Stimulated activated CD4-positive, alpha-beta T cell treated with anti-CD3 and anti-CD28 coated beads, TNF-alpha, amount 100 ng/mL, for 1 hour (primary cell): Measurements from ENCODE around the gene CABLES2.

Experiments
- DNase-seq, 3 donors: peaks; one replicate each; pipeline ENCODE4 v3.0.0-alpha.2; 2020; ENCODE audit warnings: low read depth in 3 of 3, low spot score in 1 of 3

Gene CABLES2, protein sequence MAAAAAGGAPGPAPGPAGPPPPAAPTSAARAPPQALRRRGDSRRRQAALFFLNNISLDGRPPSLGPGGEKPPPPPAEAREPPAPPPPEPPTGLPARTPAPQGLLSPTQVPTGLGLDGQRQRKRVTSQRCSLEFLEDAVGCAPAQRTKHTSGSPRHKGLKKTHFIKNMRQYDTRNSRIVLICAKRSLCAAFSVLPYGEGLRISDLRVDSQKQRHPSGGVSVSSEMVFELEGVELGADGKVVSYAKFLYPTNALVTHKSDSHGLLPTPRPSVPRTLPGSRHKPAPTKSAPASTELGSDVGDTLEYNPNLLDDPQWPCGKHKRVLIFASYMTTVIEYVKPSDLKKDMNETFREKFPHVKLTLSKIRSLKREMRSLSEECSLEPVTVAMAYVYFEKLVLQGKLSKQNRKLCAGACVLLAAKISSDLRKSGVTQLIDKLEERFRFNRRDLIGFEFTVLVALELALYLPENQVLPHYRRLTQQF

DNA sequence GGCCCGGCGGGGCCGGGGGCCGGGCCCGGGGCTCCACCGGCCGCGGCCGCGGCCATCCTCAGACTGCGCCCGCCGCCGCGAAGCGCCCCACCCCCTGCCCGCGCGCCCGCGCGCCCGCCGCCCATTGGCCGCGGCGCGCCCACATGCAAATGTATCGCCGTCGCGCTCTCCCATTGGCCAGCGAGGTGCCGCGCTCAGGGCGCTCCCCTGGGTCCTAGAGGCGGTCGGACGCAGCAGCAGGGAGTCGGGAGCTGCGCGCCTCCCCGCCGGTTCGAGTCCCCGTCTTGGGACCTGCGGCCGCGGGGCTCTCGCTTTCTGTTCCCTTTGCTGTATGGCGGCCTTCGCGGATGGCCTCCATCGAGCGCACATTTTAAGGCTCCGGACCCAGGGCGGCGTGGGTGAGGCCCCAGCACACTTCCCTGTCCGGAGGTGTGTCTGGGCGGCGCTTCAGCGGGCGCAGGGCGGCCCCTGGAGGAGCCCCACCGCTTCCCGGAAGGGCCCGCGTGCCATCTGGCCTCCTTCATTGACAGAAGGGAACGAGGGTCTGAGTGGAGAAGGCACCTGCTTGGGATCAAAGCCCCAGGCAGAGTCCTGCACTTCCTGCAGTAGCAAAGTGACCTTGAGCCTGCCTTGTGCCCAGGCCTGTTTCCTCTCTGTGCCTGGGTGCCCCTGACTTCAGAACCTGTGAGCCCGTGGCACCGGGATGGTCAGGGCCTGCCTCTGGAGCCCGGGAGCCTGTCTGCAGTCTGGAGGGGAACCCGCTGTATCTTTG, at the start of gene CABLES2:
TSS of gene CABLES2 (minus strand) at position 65 of the 772 bp plus-strand sequence. CDS start at position 56, 9 bp downstream.
- peak; percentile 69 to 80 (median 76) for DNase-seq

DNA sequence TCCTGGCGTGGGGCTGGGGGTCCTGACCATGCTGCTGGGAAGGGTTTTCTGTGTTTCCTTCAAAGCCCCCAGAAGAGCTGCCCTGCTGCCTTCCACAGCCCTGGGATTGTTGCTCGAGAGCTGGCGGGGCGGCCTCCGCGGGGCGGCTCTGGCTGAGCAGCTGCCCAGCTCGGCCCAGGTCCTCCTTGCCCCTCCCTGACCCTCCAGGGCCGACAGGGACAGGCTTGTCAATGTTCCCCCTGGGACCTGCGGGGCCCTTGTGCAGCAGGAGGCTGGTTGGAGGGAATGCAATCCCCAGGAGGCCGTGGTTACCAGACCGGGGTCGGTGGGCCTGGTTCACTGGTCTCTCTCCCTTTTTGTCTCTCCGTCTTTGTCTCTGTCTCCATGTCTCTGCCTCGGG, 48.8 kb upstream of the CABLES2 start:
- no peak for DNase-seq

DNA sequence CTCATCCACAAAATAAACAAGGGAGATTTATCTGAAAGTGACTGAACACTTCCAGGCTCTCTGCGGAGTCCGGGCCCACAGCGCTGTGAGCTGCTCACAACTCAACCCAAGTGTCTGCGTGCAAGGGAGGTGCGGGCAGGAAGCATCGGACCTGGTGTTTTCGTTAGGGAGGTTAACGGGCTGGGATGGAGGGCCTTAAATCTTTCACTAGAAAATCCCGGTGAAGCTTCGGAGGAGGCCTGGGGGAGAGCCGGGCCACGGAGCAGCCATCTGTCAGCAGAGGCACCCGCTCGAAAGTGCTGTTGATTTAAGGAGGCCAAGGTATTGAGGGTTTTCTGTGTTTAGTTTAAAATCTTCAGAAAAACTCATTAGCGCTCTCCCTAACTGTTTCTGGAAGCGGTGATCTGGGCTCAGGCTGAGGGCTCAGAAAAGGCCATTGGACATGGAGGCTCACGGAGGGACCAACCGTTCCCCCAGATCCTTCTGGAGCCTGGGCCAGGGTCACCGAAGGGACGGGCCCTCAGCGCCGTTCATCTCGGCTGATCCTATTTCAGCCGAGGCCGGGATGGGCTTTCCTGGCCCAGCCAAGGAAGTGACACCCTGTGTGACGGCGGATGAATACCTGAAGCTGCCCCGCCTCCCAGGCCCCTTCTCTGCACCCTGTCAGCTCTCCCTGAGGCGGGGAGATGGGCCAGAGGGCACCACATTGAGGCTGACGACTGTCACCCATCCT, 48.0 kb upstream of the CABLES2 start:
- DNase-seq, result no peak

DNA sequence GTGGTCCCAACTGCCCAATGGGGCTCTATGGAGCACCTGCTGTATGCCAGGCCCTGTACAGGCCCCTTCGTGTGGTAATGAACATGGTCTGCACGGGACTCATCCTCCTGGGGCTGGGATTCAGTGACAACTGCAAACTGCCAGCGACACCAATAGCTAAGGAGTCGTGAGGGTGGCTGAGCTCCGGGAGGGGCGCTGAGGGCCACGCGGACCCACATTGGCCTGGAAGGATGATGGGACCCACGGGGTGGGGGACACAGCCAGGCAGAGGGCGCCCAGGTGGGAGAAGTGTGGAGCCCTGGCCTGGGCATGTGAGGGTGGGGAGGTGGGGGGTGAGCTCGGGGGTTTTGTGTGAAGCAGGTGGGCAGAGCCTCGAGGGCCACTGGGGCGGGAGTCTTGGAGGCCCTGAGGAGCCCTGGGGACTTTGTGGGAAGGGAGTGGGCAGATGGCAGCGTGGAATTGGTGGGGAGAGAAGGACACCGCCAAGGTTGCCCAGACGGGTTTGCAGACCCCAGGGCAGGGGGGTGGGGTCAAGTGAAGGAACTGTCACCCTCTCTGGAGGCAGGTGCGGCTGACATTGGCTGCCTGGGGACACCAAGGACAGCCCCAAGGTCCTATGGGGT, 46.2 kb upstream of the CABLES2 start:
- DNase-seq, result no peak

DNA sequence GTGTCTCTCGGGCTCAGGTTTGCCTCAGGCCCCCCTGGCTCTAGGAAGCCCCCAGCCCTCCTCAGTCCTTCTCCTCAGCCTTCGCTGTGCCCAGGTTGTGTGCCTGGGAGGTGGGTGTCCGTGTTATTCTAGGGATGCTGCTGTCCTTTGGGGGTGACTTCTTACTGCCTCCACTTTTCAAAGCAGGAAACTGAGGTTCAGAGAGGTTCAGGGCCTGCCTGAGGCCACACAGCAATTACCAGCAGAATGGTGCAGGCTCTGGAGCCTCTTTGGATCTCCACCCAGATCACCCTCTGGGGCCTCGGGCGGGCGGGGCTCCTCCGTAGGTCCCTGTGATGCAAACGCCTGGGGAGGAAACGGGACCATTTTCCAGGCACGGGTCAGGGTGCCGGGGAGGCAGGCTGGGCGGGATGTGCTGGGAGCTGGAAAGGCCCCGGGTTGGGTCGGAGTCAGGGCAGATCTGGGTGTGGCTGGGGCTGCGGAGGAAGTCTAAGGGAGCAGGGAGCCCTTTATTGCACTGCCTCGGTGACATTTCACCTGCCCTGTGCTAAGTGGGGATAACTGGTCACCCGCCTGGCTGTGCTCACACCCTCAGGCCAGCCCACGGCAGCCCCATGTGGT, 45.5 kb upstream of the CABLES2 start:
- DNase-seq, result no peak

DNA sequence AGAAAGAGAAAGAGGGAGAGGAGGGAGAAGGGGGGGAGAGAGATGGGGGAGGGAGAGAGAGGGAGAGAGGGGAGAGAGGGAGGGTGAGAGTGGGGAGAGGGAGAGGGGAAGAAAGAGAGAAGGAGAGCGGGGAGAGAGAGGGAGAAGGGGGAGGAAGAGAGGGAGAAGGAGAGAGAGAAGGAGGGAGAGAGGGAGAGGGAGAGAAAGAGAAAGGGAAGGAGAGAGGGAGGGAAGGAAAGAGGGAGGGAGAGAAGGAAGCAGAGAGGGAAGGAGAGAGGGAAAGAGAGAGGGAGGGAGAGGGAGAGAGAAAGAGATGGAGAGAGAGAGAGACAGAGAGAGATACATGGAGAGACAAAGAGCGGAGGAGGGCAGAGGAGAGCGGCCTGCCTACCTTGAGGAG, 44.9 kb upstream of the CABLES2 start:
- DNase-seq, result no peak

DNA sequence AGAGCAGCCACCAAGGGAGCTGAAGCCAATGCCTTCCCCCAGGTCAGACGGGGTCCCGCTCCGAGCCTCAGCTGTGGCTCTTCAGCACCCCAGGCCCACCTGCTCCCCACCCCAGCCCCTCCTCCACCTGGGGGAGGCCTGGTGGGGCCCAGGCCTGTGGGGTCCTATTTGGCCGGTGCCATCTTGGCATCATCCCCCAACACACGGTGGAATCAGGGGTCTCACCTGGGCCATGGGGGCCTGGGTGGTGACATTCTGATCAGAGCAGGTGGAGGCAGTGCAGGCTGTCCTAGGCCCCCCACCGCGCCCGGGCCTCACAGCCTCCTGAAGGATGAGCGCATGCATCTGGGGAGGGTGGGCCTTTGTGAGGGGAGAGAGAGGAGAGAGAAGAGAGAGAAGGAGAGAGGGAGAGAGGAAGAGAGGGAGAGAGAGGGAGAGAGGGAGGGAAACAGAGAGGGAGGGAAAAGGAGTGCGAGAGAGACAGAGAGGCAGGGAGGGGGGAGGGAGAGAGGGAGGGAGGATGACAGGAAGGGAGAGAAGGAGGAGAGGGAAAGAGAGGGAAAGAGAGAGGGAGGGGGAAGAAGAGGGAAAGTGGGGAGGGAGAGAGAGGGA, 44.2 kb upstream of the CABLES2 start:
- no peak for DNase-seq

DNA sequence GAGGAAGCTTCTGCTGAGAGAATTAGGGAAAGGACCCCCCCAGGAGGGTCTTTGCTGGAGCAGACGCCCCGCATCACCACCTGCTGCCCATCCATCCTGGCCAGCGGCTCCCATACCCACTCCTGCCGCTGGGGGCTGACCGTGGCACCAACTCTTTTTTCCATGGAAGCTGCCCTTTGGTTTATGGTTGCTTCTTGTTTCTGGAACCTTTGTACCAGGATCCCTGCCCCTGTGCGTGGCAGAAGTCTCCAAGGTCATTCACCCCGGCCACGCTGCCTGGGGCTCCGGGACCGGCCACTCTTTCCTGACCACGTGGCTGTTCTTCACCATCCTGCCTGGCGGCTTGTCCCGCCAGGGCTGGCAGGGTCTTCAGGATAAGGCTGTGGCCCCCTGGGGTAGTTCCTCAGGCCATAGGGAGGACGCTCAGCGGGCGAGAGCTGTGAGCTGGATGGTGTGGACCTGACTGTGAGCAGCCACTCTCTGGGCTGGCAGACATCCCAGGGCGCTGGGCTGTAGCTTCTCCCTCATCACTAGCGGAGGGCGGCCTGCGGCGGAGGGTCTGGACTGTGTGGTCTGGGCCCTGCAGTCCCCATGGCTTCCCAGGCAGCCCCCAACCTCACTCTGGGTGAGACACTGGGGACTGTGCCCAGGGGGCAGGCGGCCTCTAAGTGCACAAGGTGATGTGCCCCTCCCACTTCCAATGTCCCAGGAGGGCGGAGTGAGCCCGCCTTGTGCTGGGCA, 43.0 kb upstream of the CABLES2 start:
- no peak for DNase-seq

DNA sequence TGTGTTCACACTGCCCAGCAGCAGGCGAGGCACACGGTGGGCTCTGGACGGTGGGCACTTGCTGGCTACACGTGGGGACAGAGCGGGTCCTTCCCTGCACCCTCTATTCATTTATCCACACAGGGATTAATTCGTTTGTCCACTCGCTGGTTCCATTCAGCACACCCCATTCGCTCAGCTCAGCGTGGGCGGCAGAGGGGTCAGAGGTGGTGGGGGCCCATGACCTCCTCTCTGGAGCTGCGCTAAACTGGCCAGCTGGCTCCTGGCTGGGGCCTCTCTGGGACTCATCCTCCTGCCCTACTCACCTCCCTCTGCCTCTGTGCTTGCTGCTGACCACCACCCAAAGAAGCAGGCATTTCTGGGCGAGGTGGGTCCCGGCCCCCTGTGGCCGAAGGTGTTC, 41.7 kb upstream of the CABLES2 start:
- DNase-seq, result no peak

DNA sequence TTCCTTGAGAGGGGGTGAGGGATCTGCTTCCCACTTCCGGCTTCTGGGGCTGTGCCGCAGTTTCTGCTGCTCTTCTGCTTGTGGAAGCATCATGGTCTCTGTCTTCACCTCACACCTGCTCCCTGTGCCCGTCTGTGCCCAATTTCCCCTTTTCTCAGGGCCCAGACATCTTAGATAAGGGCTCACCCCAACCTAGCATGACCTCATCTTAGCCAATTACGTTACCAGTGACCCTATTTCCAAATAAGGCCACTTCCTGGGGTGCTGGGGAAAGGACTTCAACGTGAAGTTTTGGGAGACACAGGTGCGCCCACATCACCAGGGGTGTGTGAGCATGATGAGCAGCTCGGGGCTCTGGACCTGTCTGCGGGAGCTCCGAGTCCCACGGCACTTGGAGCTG, 41.0 kb upstream of the CABLES2 start:
- no peak for DNase-seq

DNA sequence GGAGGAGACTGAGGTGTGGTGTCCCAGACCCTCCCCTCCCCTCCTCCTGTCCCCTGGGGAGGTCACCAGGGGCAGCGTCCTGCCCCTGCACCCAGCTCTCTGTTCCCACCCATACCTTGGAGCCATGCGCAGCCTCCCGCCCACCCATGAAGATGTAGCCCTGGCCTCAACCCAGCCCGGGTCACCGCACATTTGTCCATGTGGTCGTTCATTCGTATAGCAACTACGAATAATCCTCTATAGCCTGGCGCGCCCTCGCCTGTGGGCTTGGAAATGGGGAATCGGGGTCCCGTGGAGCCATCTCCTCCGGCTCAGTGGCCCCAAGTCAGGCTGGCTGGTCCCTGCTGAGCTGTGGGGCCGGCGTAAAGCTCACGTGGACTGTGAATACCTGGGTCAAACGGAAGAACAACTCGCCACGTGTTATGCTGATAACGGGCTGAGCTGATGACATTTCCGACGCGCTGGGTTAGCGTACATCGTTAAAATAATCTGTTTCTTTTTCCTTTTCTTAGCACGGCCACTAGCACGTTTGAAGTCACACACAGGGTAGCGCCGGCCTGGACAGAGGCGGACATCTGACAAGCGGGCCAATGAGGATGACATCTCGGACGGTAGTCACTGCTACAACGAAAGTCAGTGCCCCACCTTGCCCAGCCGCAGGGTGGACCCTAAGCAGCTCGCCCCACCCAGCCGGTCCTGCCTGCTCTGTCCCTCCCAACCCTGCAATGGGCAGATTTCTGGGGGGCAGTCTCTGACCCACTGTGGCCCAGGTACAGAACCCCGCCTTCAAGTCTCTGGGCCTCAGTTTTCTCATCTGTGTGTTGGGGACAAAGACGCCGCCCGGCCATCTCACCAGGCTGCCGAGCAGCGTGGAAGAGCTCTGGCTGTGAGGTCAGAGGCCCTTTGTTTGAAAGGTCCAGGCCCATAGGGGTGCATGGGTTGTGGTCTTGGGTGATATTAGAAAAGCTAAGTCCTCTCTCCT, 40.1 kb upstream of the CABLES2 start:
- no peak for DNase-seq

DNA sequence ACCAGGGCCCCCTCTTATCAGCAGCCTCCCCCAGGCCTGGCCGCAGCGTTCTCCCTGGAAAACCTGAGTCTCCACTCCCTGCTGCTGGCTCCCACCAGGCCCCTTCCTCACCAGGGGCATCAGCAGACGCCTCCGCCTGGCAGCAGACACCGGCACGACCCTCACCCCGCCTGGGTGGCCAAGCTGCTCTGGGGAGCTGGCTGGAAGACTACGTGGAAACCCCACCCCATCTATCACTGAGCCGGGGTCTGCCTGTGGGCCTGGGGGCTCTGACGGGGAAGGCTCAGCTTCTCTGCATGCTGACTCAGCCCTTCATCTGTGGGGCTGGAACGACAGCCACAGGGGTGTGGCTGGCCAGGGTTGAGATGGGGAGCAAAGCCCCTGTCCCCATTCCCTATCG, 39.4 kb upstream of the CABLES2 start:
- DNase-seq, result no peak

DNA sequence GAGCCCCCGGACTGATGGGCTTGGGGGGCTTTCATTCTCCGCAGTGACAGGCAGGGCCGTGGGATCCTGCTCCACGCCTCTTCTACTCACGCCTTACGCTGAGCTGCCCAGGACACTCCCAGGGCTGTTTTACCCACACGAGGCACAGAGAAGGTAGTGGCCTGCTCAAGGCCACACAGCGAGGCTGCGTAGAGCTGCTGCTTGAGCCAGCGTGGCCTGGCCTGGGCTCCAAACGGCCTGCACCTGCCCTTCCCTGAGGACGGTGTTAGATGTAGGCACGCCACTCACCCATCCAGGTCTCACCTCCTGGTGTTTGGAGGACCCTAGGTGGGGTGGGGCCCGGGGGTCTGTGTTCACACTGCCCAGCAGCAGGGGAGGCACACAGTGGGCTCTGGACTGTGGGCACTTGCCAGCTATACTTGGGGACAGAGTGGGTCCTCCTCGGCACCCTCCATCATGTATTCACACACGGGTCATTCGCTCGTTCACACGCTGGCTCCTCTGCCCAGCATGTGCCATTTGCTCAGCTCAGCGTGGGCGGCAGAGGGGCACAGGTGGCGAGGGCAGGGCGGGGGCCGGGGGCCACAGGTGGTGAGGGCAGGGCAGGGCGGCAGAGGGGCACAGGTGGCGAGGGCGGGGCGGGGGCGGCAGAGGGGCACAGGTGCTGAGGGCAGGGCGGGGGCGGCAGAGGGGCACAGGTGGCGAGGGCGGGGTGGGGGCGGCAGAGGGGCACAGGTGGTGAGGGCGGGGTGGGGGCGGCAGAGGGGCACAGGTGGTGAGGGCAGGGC, 38.7 kb upstream of the CABLES2 start:
- DNase-seq, result no peak

DNA sequence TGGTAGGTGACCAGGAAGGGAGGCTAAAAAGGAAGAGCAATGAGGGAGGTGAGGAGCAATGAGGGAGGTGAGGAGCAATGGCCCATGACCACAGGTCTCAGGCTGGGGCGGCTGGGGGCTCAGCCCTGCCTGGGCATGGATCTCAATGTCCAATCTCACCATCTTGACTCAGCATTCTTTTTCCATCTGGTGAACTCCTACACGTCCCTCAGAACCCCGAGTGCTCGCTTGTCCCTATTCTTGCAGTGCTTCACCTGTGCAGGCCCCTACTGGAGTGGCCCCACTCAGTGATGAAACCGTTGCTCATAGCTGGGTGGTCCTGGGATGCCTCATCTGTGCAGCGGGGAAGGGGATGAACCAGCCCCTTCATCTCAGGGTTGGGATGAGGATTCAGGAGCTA, 37.2 kb upstream of the CABLES2 start:
- DNase-seq, result no peak

DNA sequence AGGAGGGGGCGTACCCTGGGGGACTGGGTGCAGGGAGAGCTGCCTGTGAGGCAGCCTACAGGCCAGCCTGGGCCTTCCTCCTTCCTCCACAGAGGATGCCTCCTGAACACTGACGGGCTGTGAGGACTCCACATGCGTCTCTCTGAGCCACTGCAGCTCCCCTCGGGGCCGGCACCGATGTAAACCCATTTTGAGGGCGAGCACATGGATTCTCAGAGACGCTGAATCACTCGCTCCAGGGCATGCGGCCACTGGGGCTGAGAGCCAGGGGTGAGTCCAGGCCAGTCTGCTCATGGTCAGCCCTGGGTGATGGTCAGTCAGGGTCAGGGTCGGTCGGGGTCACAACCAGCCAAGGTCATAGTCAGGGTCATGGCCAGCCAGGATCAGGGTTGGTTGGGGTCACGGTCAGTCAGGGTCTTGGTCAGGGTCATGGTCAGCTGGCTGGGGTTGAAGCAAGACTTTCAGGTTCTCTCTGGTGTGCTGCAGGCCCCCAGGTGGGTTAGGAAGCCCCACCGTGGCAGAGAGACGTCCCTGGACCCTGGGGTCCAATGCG, 35.0 kb upstream of the CABLES2 start:
- DNase-seq, result no peak

DNA sequence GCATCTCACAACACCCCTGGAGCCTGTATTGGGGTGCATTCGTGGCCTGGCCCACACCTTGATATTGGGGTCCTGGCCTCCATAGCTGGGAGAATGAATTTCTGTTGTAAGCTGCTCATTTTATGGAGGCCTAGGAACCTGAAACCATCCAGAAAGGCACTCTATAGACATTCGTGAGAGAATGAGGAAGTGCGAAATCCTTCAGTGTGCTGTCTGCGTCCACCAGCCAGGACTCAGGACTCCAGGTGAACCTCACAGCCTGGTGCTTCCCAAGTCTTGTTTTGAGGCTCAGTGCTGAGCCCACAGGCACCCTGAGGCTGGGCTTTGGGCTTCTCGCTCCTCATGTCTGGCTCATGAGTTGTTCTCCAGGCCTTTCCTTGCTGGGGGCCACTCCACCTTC, 32.1 kb upstream of the CABLES2 start:
- no peak for DNase-seq

DNA sequence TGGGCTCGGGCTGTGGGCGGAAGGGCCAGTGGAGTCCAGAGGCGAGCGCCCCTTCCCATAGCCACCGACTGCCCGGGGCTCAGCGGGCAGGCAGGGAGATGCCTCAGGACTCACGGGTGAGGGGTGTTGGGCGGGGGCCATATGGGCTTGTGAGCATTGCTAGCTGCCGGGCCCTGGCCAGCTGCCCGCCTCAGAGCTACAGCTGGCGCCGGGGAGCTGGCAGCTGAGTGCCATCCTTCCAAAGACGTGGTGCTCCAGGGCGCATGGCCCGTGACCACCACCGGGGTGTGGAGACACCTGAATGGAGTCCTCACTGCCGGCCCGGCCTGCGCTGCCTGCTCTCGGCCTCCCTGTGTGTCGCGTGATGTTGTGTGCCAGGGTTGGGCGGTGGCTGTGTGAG, 30.8 kb upstream of the CABLES2 start:
- no peak for DNase-seq
